Stomach smooth muscle (tissue), 2 donors: ENCODE measurements around the gene SAMSN1.
"Not testable (repeated sequence)": the region's sequence is repeated elsewhere in the genome, so short reads cannot be mapped to it uniquely, and the experiment has no call there.

Source experiments
- H3K27ac ChIP-seq: one replicate; pipeline ENCODE4 v1.7.0; 2013; ENCODE audit warnings: mild to moderate bottlenecking, low read length, inconsistent platforms
- H3K27me3 ChIP-seq, 2 donors: one replicate each; pipeline ENCODE4 v1.7.0; 2013; ENCODE audit warnings: low read length in 2 of 2; ENCODE audit not compliant: insufficient read depth in 2 of 2, control insufficient read depth in 1 of 2
- H3K36me3 ChIP-seq, 2 donors: one replicate each; pipeline ENCODE4 v1.7.0; 2013; ENCODE audit warnings: low read length in 2 of 2; ENCODE audit not compliant: control insufficient read depth in 2 of 2, insufficient read depth in 2 of 2
- H3K4me1 ChIP-seq: one replicate; pipeline ENCODE4 v1.7.0; 2013; ENCODE audit warnings: low read length; ENCODE audit not compliant: control insufficient read depth, insufficient read depth
- H3K4me3 ChIP-seq, 2 donors: one replicate each; pipeline ENCODE4 v1.7.0; 2013; ENCODE audit warnings: low read length in 2 of 2
- H3K9ac ChIP-seq, 2 donors: one replicate each; pipeline ENCODE4 v1.7.0; 2013; ENCODE audit warnings: low read length in 2 of 2, mild to moderate bottlenecking in 1 of 2
- H3K9me3 ChIP-seq, 2 donors: one replicate each; pipeline ENCODE4 v1.7.0; 2013; ENCODE audit warnings: low read length in 2 of 2; ENCODE audit not compliant: control insufficient read depth in 2 of 2
- donor health status: healthy.
- donor health status: Pancreatic carcinoma.

The SAMSN1 gene

GRCh38 chr21:14506859-14507457 lies 39.2 kb downstream of the SAMSN1 start:
- H3K27ac ChIP-seq, H3K36me3 ChIP-seq, H3K4me3 ChIP-seq, H3K9me3 ChIP-seq, H3K27me3 ChIP-seq, H3K9ac ChIP-seq, H3K4me1 ChIP-seq: not testable (repeated sequence)

- H3K9ac ChIP-seq = no peak overlapping the region
- H3K27ac ChIP-seq = no peak overlapping the region
- no peaks in the 10 kb centered on the region for H3K9me3 ChIP-seq
- H3K4me1 ChIP-seq = no peaks in the 10 kb centered on the region
- no peak overlapping the region for H3K4me3 ChIP-seq
- no peaks in the 10 kb centered on the region for H3K36me3 ChIP-seq
- no peaks in the 10 kb centered on the region for H3K27me3 ChIP-seq
These were observed 45.2 kb downstream of the SAMSN1 start for GRCh38 chr21:14500873-14501272.

- no peak overlapping the region for H3K4me3 ChIP-seq
- no peaks in the 10 kb centered on the region for H3K36me3 ChIP-seq
- H3K9me3 ChIP-seq = no peaks in the 10 kb centered on the region
- no peak overlapping the region for H3K9ac ChIP-seq
- no peak overlapping the region for H3K27ac ChIP-seq
- no peaks in the 10 kb centered on the region for H3K27me3 ChIP-seq
- H3K4me1 ChIP-seq = no peaks in the 10 kb centered on the region
These were observed 46.8 kb downstream of the SAMSN1 start for GRCh38 chr21:14499316-14499715.

- no peak overlapping the region for H3K27ac ChIP-seq
- no peaks in the 10 kb centered on the region for H3K4me1 ChIP-seq
- H3K9ac ChIP-seq = no peak overlapping the region
- no peak overlapping the region for H3K4me3 ChIP-seq
- H3K9me3 ChIP-seq = no peaks in the 10 kb centered on the region
- no peaks in the 10 kb centered on the region for H3K36me3 ChIP-seq
- H3K27me3 ChIP-seq = no peaks in the 10 kb centered on the region
These were observed 48.3 kb downstream of the SAMSN1 start for GRCh38 chr21:14497825-14498224.

- Histone ChIP-seq H3K4me3 (no peak overlapping the region), H3K27ac (no peak overlapping the region), H3K36me3 (no peaks in the 10 kb centered on the region), H3K9ac (no peak overlapping the region), H3K9me3 (no peaks in the 10 kb centered on the region), H3K27me3 (no peaks in the 10 kb centered on the region), H3K4me1 (no peaks in the 10 kb centered on the region)
These were observed 51.0 kb downstream of the SAMSN1 start for GRCh38 chr21:14495075-14495474.

- H3K27ac ChIP-seq, H3K36me3 ChIP-seq, H3K27me3 ChIP-seq, H3K9me3 ChIP-seq, H3K4me1 ChIP-seq, H3K4me3 ChIP-seq, H3K9ac ChIP-seq: not testable (repeated sequence)
These were observed 51.9 kb downstream of the SAMSN1 start for GRCh38 chr21:14494181-14494580.

- Histone ChIP-seq H3K27ac (no peak overlapping the region), H3K9ac (no peak overlapping the region), H3K4me3 (no peak overlapping the region), H3K27me3 (no peaks in the 10 kb centered on the region), H3K36me3 (no peaks in the 10 kb centered on the region), H3K4me1 (no peaks in the 10 kb centered on the region), H3K9me3 (no peaks in the 10 kb centered on the region)
These were observed 52.4 kb downstream of the SAMSN1 start for GRCh38 chr21:14493731-14494130.

GRCh38 chr21:14492931-14493330 lies 53.2 kb downstream of the SAMSN1 start:
- Histone ChIP-seq H3K4me1 (no peaks in the 10 kb centered on the region), H3K36me3 (no peaks in the 10 kb centered on the region), H3K27me3 (no peaks in the 10 kb centered on the region), H3K27ac (no peak overlapping the region), H3K9me3 (no peaks in the 10 kb centered on the region), H3K9ac (no peak overlapping the region), H3K4me3 (no peak overlapping the region)

- H3K9ac ChIP-seq = no peak overlapping the region
- no peaks in the 10 kb centered on the region for H3K36me3 ChIP-seq
- H3K27ac ChIP-seq = no peak overlapping the region
- no peaks in the 10 kb centered on the region for H3K4me1 ChIP-seq
- no peak overlapping the region for H3K4me3 ChIP-seq
- H3K27me3 ChIP-seq = no peaks in the 10 kb centered on the region
- no peaks in the 10 kb centered on the region for H3K9me3 ChIP-seq
These were observed 54.8 kb downstream of the SAMSN1 start for GRCh38 chr21:14491269-14491681.

GRCh38 chr21:14488672-14489204 lies 57.4 kb downstream of the SAMSN1 start:
- Histone ChIP-seq H3K9ac (no peak overlapping the region), H3K4me1 (no peaks in the 10 kb centered on the region), H3K27ac (no peak overlapping the region), H3K36me3 (no peaks in the 10 kb centered on the region), H3K9me3 (no peaks in the 10 kb centered on the region), H3K27me3 (no peaks in the 10 kb centered on the region), H3K4me3 (no peak overlapping the region)

- Histone ChIP-seq H3K27me3 (no peaks in the 10 kb centered on the region), H3K9me3 (no peaks in the 10 kb centered on the region), H3K27ac (no peak overlapping the region), H3K36me3 (no peaks in the 10 kb centered on the region), H3K4me1 (no peaks in the 10 kb centered on the region), H3K4me3 (no peak overlapping the region), H3K9ac (no peak overlapping the region)
These were observed 58.4 kb downstream of the SAMSN1 start for GRCh38 chr21:14487490-14488432.
